Stimulated activated CD8-positive, alpha-beta memory T cell treated with anti-CD3 and anti-CD28 coated beads, Interleukin-7, amount 100 ng/mL, for 24 hours (primary cell): Measurements from ENCODE around the gene CPSF3.

Experiments
- DNase-seq: peaks from one replicate; pipeline ENCODE4 v3.0.0-alpha.2; 2020; ENCODE audit warnings: low read depth

CPSF3 gene

GRCh38 chr2:9518163-9518562 lies 94.7 kb downstream of the CPSF3 start:
- DNase-seq, result no peak

- DNase-seq, result no peak
These were observed 95.3 kb downstream of the CPSF3 start for GRCh38 chr2:9518780-9519179.

GRCh38 chr2:9519250-9519649 lies 95.8 kb downstream of the CPSF3 start:
- no peak for DNase-seq
